Fibroblast of skin of back (primary cell): Measurements from ENCODE around the gene ACP6.
"Not testable (repeated sequence)": the region's sequence is repeated elsewhere in the genome, so short reads cannot be mapped to it uniquely, and the experiment has no call there.

Source experiments
- DNase-seq: peaks from one replicate; pipeline ENCODE4 v3.0.0-alpha.2; 2013

Gene ACP6

GRCh38 chr1:147619741-147620140 lies 50.6 kb downstream of the ACP6 start:
- DNase-seq, result no peak

GRCh38 chr1:147618771-147619170 lies 51.6 kb downstream of the ACP6 start:
- no peak for DNase-seq

GRCh38 chr1:147618077-147618569 lies 52.2 kb downstream of the ACP6 start:
- DNase-seq, result no peak

GRCh38 chr1:147614966-147615365 lies 55.4 kb downstream of the ACP6 start:
- not testable (repeated sequence) for DNase-seq

GRCh38 chr1:147613506-147613905 lies 56.8 kb downstream of the ACP6 start:
- no peak for DNase-seq

GRCh38 chr1:147612366-147612765 lies 58.0 kb downstream of the ACP6 start:
- DNase-seq, result no peak

- DNase-seq, result no peak
These were observed 58.7 kb downstream of the ACP6 start for GRCh38 chr1:147611586-147611985.

GRCh38 chr1:147611021-147611426 lies 59.3 kb downstream of the ACP6 start:
- DNase-seq, result no peak

GRCh38 chr1:147609358-147609757 lies 61.0 kb downstream of the ACP6 start:
- no peak for DNase-seq

- DNase-seq, result no peak
These were observed 61.7 kb downstream of the ACP6 start for GRCh38 chr1:147608596-147608995.

GRCh38 chr1:147605591-147605990 lies 64.7 kb downstream of the ACP6 start:
- peak; percentile 76 for DNase-seq

- DNase-seq, result no peak
These were observed 66.3 kb downstream of the ACP6 start for GRCh38 chr1:147603986-147604385.

- peak; percentile 46 for DNase-seq
These were observed 69.9 kb downstream of the ACP6 start for GRCh38 chr1:147600119-147601111.

GRCh38 chr1:147599362-147600118 lies 70.8 kb downstream of the ACP6 start:
- peak; percentile 95 for DNase-seq

- DNase-seq, result peak; percentile 28
These were observed 71.5 kb downstream of the ACP6 start for GRCh38 chr1:147598621-147599361.

GRCh38 chr1:147597010-147597409 lies 73.3 kb downstream of the ACP6 start:
- no peak for DNase-seq
